ENCODE data around the gene ACP6. TPM values are rescaled to one million over a fixed set of nuclear protein-coding genes. Genes with fewer than 3 reads are reported as not detected.
A peak's percentile ranks its signal among the peaks of the same experiment; 100 is the strongest.
"Not testable (repeated sequence)": the region's sequence is repeated elsewhere in the genome, so short reads cannot be mapped to it uniquely, and the experiment has no call there.

Gene ACP6
- total RNA-seq, 2 experiments from 2014 or later: 20.0 to 38.6 TPM

DNA sequence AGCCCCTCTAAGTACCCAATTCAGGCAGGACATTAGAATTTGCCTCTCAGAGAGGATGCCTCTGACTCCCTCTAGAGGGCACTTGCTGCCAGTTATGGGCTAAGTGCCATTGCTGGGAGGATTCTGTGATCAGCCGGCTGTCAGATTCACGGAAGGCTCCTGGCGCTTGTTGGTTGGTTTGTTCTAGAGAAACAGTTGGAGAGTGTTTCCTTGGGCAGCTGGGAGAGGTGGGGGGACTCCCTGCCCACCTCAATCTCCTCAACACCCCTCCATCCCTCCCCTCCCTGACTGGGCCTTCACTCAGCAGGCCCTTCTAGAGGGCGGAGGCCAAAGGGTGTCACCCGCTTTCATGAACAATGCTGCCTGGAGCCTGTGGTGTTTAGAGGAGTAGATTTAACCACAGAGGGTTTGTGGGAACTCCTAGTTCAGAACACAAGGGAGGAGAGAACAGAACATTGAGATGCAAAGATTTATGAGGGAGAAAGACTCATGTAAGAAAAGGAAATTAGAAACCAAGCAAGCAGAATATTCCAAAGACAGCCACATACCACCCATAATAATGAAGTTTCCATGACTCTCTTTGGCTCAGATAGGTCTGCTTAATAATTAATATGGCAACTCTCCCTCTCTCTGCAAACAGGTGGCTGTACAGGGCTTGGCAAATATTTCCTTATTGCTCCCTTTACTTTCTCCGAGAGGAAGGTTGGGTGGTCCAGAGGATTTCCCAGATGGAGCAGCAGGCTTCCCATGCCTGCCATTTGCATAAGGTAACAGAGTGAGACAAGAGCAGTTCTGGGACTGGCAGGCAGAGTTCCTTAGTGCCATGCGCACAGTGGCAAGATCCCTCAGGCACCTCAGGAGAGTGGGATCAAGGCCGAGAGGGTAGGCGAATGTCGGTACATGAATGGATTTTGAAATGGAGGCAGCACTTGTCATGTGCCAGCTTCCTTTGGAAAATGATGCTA lies 30.0 kb upstream of the ACP6 start:
- no peak overlapping the region; the same call in 1 of the 2 replicates for H3K4me2 ChIP-seq (ENCODE audit: low read length)

DNA sequence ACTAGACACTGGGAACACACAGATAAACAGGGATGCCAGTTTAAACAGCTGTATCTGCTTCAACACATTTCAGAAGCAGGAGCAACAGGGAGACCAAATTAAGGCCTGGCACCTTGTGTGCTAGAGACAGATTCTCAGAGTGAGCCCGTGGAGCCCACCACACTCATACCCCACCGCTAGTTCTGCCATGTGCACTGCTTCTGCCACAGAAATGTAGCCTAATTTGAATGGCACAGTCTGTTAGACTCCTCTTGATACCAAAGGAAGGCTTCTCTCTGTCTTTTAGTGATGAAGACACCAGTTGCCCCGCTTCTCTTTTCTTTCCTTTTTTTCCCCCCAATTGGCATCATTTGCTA lies 29.3 kb upstream of the ACP6 start:
- Histone ChIP-seq H4K20me1 (ENCODE audit: insufficient read depth, low read length) (no peaks in the 10 kb centered on the region), H3K9me2 (ENCODE audit: insufficient read depth, low read length) (no peaks in the 10 kb centered on the region), H2AFZ (ENCODE audit: low read length) (no peak overlapping the region), H3K36me3 (ENCODE audit: insufficient read depth, low read length) (no peaks in the 10 kb centered on the region), H3K4me2 (ENCODE audit: low read length) (no peak overlapping the region), H3K27ac (ENCODE audit: low read depth, low read length, poor library complexity, severe bottlenecking) (no peak overlapping the region), H3K9me3 (ENCODE audit: low read length) (no peaks in the 10 kb centered on the region), H3K4me1 (ENCODE audit: insufficient read depth, low read length, poor library complexity, severe bottlenecking) (no peaks in the 10 kb centered on the region), H3K4me3 (ENCODE audit: low read depth, low read length, poor library complexity, severe bottlenecking) (no peak overlapping the region), H3K79me2 (ENCODE audit: insufficient read depth, low read depth, low read length) (no peaks in the 10 kb centered on the region)
- POLR2A ChIA-PET: no interaction called here
- CTCF ChIA-PET (ENCODE audit: unreplicated experiment): no interaction called here
- no peak for TF ChIP-seq EZH2phosphoT487 (IDR thresholded peaks at IDR 0.05; ENCODE audit: borderline replicate concordance, low read depth, low read length)
- TF ChIP-seq, protein P1, sequence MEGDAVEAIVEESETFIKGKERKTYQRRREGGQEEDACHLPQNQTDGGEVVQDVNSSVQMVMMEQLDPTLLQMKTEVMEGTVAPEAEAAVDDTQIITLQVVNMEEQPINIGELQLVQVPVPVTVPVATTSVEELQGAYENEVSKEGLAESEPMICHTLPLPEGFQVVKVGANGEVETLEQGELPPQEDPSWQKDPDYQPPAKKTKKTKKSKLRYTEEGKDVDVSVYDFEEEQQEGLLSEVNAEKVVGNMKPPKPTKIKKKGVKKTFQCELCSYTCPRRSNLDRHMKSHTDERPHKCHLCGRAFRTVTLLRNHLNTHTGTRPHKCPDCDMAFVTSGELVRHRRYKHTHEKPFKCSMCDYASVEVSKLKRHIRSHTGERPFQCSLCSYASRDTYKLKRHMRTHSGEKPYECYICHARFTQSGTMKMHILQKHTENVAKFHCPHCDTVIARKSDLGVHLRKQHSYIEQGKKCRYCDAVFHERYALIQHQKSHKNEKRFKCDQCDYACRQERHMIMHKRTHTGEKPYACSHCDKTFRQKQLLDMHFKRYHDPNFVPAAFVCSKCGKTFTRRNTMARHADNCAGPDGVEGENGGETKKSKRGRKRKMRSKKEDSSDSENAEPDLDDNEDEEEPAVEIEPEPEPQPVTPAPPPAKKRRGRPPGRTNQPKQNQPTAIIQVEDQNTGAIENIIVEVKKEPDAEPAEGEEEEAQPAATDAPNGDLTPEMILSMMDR (conservative IDR thresholded peaks at IDR 0.05; ENCODE audit: low read length): no peak
- intact Hi-C loops (cut with micrococcal nuclease; ENCODE audit: unreplicated experiment): no loop called here
- BruUV-seq (replicated peaks): no TSS peak
- no peak for DNase-seq (ENCODE audit: low spot score)

More for the DNA sequence above, 30.0 kb upstream of the ACP6 start:
- ChIA-PET CTCF (ENCODE audit: unreplicated experiment) (no interaction called here), POLR2A (no interaction called here)
- BruUV-seq (replicated peaks): no TSS peak
- H3K4me1 ChIP-seq (ENCODE audit: insufficient read depth, low read length, poor library complexity, severe bottlenecking): no peaks in the 10 kb centered on the region
- no peaks in the 10 kb centered on the region for H3K9me2 ChIP-seq (ENCODE audit: insufficient read depth, low read length)
- no peak for TF ChIP-seq EZH2phosphoT487 (IDR thresholded peaks at IDR 0.05; ENCODE audit: borderline replicate concordance, low read depth, low read length)
- TF ChIP-seq, protein P1 (conservative IDR thresholded peaks at IDR 0.05; ENCODE audit: low read length): peak; percentile 85
- H4K20me1 ChIP-seq (ENCODE audit: insufficient read depth, low read length): no peaks in the 10 kb centered on the region
- H3K4me3 ChIP-seq (ENCODE audit: low read depth, low read length, poor library complexity, severe bottlenecking): no peak overlapping the region
- no peak overlapping the region for H2AFZ ChIP-seq (ENCODE audit: low read length)
- intact Hi-C loops (cut with micrococcal nuclease; ENCODE audit: unreplicated experiment): no loop called here
- no peak overlapping the region for H3K27ac ChIP-seq (ENCODE audit: low read depth, low read length, poor library complexity, severe bottlenecking)
- H3K9me3 ChIP-seq (ENCODE audit: low read length): no peaks in the 10 kb centered on the region
- no peaks in the 10 kb centered on the region for H3K36me3 ChIP-seq (ENCODE audit: insufficient read depth, low read length)
- DNase-seq (ENCODE audit: low spot score): peak; percentile 67
- H3K79me2 ChIP-seq (ENCODE audit: insufficient read depth, low read depth, low read length): no peaks in the 10 kb centered on the region

- H2AFZ ChIP-seq (ENCODE audit: low read length): no peak overlapping the region
- H4K20me1 ChIP-seq (ENCODE audit: insufficient read depth, low read length): no peaks in the 10 kb centered on the region
- no peaks in the 10 kb centered on the region for H3K79me2 ChIP-seq (ENCODE audit: insufficient read depth, low read depth, low read length)
- H3K4me1 ChIP-seq (ENCODE audit: insufficient read depth, low read length, poor library complexity, severe bottlenecking): no peaks in the 10 kb centered on the region
- CTCF ChIA-PET (ENCODE audit: unreplicated experiment): no interaction called here
- BruUV-seq (replicated peaks): no TSS peak
- H3K4me2 ChIP-seq (ENCODE audit: low read length): no peak overlapping the region
- H3K9me3 ChIP-seq (ENCODE audit: low read length): peaks cover 21% of the 10 kb centered on the region; the same call in 1 of the 2 replicates
- POLR2A ChIA-PET: no interaction called here
- intact Hi-C loops (cut with micrococcal nuclease; ENCODE audit: unreplicated experiment): no loop called here
- DNase-seq (ENCODE audit: low spot score): no peak
- no peak overlapping the region for H3K27ac ChIP-seq (ENCODE audit: low read depth, low read length, poor library complexity, severe bottlenecking)
- H3K36me3 ChIP-seq (ENCODE audit: insufficient read depth, low read length): no peaks in the 10 kb centered on the region
- H3K9me2 ChIP-seq (ENCODE audit: insufficient read depth, low read length): no peaks in the 10 kb centered on the region
- H3K4me3 ChIP-seq (ENCODE audit: low read depth, low read length, poor library complexity, severe bottlenecking): no peak overlapping the region
- TF ChIP-seq, protein P1 (conservative IDR thresholded peaks at IDR 0.05; ENCODE audit: low read length): no peak
- no peak for TF ChIP-seq EZH2phosphoT487 (IDR thresholded peaks at IDR 0.05; ENCODE audit: borderline replicate concordance, low read depth, low read length)
Measured at GRCh38 chr1:147683163-147683763, 12.9 kb upstream of the ACP6 start.

GRCh38 chr1:147680608-147681235 lies 10.4 kb upstream of the ACP6 start:
- H3K4me1 ChIP-seq (ENCODE audit: insufficient read depth, low read length, poor library complexity, severe bottlenecking); H3K9me2 ChIP-seq (ENCODE audit: insufficient read depth, low read length); DNase-seq (ENCODE audit: low spot score); H3K36me3 ChIP-seq (ENCODE audit: insufficient read depth, low read length); H3K27ac ChIP-seq (ENCODE audit: low read depth, low read length, poor library complexity, severe bottlenecking); H3K4me3 ChIP-seq (ENCODE audit: low read depth, low read length, poor library complexity, severe bottlenecking); H3K79me2 ChIP-seq (ENCODE audit: insufficient read depth, low read depth, low read length); H2AFZ ChIP-seq (ENCODE audit: low read length); H3K4me2 ChIP-seq (ENCODE audit: low read length); CTCF ChIA-PET (ENCODE audit: unreplicated experiment); intact Hi-C loops (cut with micrococcal nuclease; ENCODE audit: unreplicated experiment); POLR2A ChIA-PET; BruUV-seq (replicated peaks); H4K20me1 ChIP-seq (ENCODE audit: insufficient read depth, low read length): not testable (repeated sequence)
- peaks cover 29% of the 10 kb centered on the region; the same call in 1 of the 2 replicates for H3K9me3 ChIP-seq (ENCODE audit: low read length)
